Effector memory CD8-positive, alpha-beta T cell (primary cell): ENCODE measurements around the gene PRND.
"Not testable (repeated sequence)": the region's sequence is repeated elsewhere in the genome, so short reads cannot be mapped to it uniquely, and the experiment has no call there.

Experiments
- ATAC-seq: fragments of 150-1000 bp; cut with Tn5 transposase; replicated peaks from 2 replicates; pipeline ENCODE4 v1.10.0; 2021; ENCODE audit warnings: mild to moderate bottlenecking, moderate library complexity
- DNase-seq, 3 experiments: peaks; one replicate each; pipeline ENCODE4 v3.0.0; 2021
- H3K27ac Mint-ChIP-seq, 2 donors: one replicate each; pipeline ENCODE4 v1.8.0; 2022; ENCODE audit warnings: mild to moderate bottlenecking in 2 of 2, mixed read lengths in 2 of 2, moderate library complexity in 2 of 2
- H3K27me3 Mint-ChIP-seq, 2 donors: one replicate each; pipeline ENCODE4 v1.8.0; 2022; ENCODE audit warnings: mixed read lengths in 2 of 2
- H3K36me3 Mint-ChIP-seq: one replicate; pipeline ENCODE4 v1.8.0; 2022; ENCODE audit warnings: mild to moderate bottlenecking, moderate library complexity, mixed read lengths; ENCODE audit not compliant: insufficient read depth
- H3K4me1 Mint-ChIP-seq, 2 donors: one replicate each; pipeline ENCODE4 v1.8.0; 2022; ENCODE audit warnings: low read depth in 2 of 2, mixed read lengths in 2 of 2
- H3K4me3 Mint-ChIP-seq, 2 donors: one replicate each; pipeline ENCODE4 v1.8.0; 2022; ENCODE audit warnings: mild to moderate bottlenecking in 2 of 2, mixed read lengths in 2 of 2, moderate library complexity in 2 of 2
- H3K9me3 Mint-ChIP-seq, 2 donors: one replicate each; pipeline ENCODE4 v1.8.0; 2022; ENCODE audit warnings: mixed read lengths in 2 of 2

Gene PRND

GRCh38 chr20:4764805-4765204 is 43.1 kb downstream of the PRND start:
- Mint-ChIP-seq H3K27me3 (no peaks in the 10 kb centered on the region), H3K27ac (peak overlapping the region in 1 of 2 donors; percentile 71), H3K4me1 (peaks cover 8 to 10% of the 10 kb centered on the region in 2 donors), H3K9me3 (no peaks in the 10 kb centered on the region), H3K4me3 (no peak overlapping the region), H3K36me3 (no peaks in the 10 kb centered on the region)
- no peak for DNase-seq
- no peak for ATAC-seq

GRCh38 chr20:4765681-4766080 is 44.0 kb downstream of the PRND start:
- peaks cover 4% of the 10 kb centered on the region in 2 donors for H3K27me3 Mint-ChIP-seq
- no peak overlapping the region for H3K4me3 Mint-ChIP-seq
- ATAC-seq (no peak), DNase-seq (no peak)
- H3K4me1 Mint-ChIP-seq: peaks cover 8 to 10% of the 10 kb centered on the region in 2 donors
- H3K27ac Mint-ChIP-seq: no peak overlapping the region
- no peaks in the 10 kb centered on the region for H3K36me3 Mint-ChIP-seq
- H3K9me3 Mint-ChIP-seq: peaks cover 0 to 4% of the 10 kb centered on the region in 2 donors

GRCh38 chr20:4766631-4767030 is 44.9 kb downstream of the PRND start:
- Mint-ChIP-seq H3K4me1 (peaks cover under 1 to 3% of the 10 kb centered on the region in 2 donors), H3K36me3 (no peaks in the 10 kb centered on the region), H3K27me3 (peaks cover 6 to 12% of the 10 kb centered on the region in 2 donors), H3K4me3 (no peak overlapping the region), H3K27ac (no peak overlapping the region), H3K9me3 (peaks cover 2 to 13% of the 10 kb centered on the region in 2 donors)
- DNase-seq: no peak
- peak; percentile 41 for ATAC-seq

- no peak overlapping the region for H3K27ac Mint-ChIP-seq
- peaks cover 6 to 12% of the 10 kb centered on the region in 2 donors for H3K27me3 Mint-ChIP-seq
- H3K4me1 Mint-ChIP-seq: peaks cover 0 to 3% of the 10 kb centered on the region in 2 donors
- peaks cover 2 to 15% of the 10 kb centered on the region in 2 donors for H3K9me3 Mint-ChIP-seq
- ATAC-seq (no peak), DNase-seq (no peak)
- H3K4me3 Mint-ChIP-seq: no peak overlapping the region
- H3K36me3 Mint-ChIP-seq: no peaks in the 10 kb centered on the region
Measured at GRCh38 chr20:4767084-4767483, 45.4 kb downstream of the PRND start.

- no peak for DNase-seq
- H3K27me3 Mint-ChIP-seq: peaks cover 12% of the 10 kb centered on the region in 2 donors
- peaks cover 0 to 3% of the 10 kb centered on the region in 2 donors for H3K4me1 Mint-ChIP-seq
Measured at GRCh38 chr20:4769328-4769727, 47.6 kb downstream of the PRND start.

GRCh38 chr20:4770026-4770425 is 48.3 kb downstream of the PRND start:
- Mint-ChIP-seq H3K4me3 (no peak overlapping the region), H3K27me3 (peaks cover 12% of the 10 kb centered on the region in 2 donors), H3K4me1 (peaks cover 0 to 3% of the 10 kb centered on the region in 2 donors), H3K36me3 (no peaks in the 10 kb centered on the region), H3K27ac (no peak overlapping the region), H3K9me3 (peaks cover 4 to 15% of the 10 kb centered on the region in 2 donors)
- no peak for DNase-seq
- ATAC-seq: no peak

More at GRCh38 chr20:4769328-4769727, 47.6 kb downstream of the PRND start:
- ATAC-seq: no peak
- Mint-ChIP-seq H3K27ac (no peak overlapping the region), H3K9me3 (peaks cover 4 to 15% of the 10 kb centered on the region in 2 donors), H3K36me3 (no peaks in the 10 kb centered on the region), H3K4me3 (no peak overlapping the region)

- H3K4me1 Mint-ChIP-seq: peaks cover 0 to 3% of the 10 kb centered on the region in 2 donors
- H3K36me3 Mint-ChIP-seq: no peaks in the 10 kb centered on the region
- peaks cover 4 to 15% of the 10 kb centered on the region in 2 donors for H3K9me3 Mint-ChIP-seq
- H3K27me3 Mint-ChIP-seq: peaks cover 12% of the 10 kb centered on the region in 2 donors
- H3K27ac Mint-ChIP-seq: no peak overlapping the region
- no peak for ATAC-seq
- H3K4me3 Mint-ChIP-seq: no peak overlapping the region
- DNase-seq: no peak
Measured at GRCh38 chr20:4771004-4771403, 49.3 kb downstream of the PRND start.

- no peak for ATAC-seq
- Mint-ChIP-seq H3K27me3 (peaks cover 12% of the 10 kb centered on the region in 2 donors), H3K4me1 (no peaks in the 10 kb centered on the region), H3K4me3 (no peak overlapping the region), H3K27ac (no peak overlapping the region), H3K36me3 (no peaks in the 10 kb centered on the region), H3K9me3 (peaks cover 4 to 15% of the 10 kb centered on the region in 2 donors)
- DNase-seq: no peak
Measured at GRCh38 chr20:4772132-4772531, 50.4 kb downstream of the PRND start.

- ATAC-seq, H3K4me1 Mint-ChIP-seq, DNase-seq, H3K36me3 Mint-ChIP-seq, H3K4me3 Mint-ChIP-seq, H3K27ac Mint-ChIP-seq: not testable (repeated sequence)
- Mint-ChIP-seq H3K9me3 (peaks cover 4 to 15% of the 10 kb centered on the region in 2 donors), H3K27me3 (peaks cover 12% of the 10 kb centered on the region in 2 donors)
Measured at GRCh38 chr20:4773014-4773413, 51.3 kb downstream of the PRND start.

- ATAC-seq (no peak), DNase-seq (no peak)
- H3K9me3 Mint-ChIP-seq: peaks cover 4 to 15% of the 10 kb centered on the region in 2 donors
- peaks cover 12% of the 10 kb centered on the region in 2 donors for H3K27me3 Mint-ChIP-seq
- no peaks in the 10 kb centered on the region for H3K36me3 Mint-ChIP-seq
- H3K27ac Mint-ChIP-seq: no peak overlapping the region
- no peak overlapping the region for H3K4me3 Mint-ChIP-seq
- no peaks in the 10 kb centered on the region for H3K4me1 Mint-ChIP-seq
Measured at GRCh38 chr20:4773736-4774135, 52.0 kb downstream of the PRND start.

GRCh38 chr20:4774207-4774606 is 52.5 kb downstream of the PRND start:
- Mint-ChIP-seq H3K27ac (no peak overlapping the region), H3K9me3 (peaks cover 4 to 15% of the 10 kb centered on the region in 2 donors), H3K27me3 (peaks cover 12% of the 10 kb centered on the region in 2 donors), H3K4me1 (no peaks in the 10 kb centered on the region), H3K36me3 (no peaks in the 10 kb centered on the region), H3K4me3 (no peak overlapping the region)
- ATAC-seq (no peak), DNase-seq (no peak)

- no peak for DNase-seq
- Mint-ChIP-seq H3K9me3 (peaks cover 4 to 14% of the 10 kb centered on the region in 2 donors), H3K36me3 (no peaks in the 10 kb centered on the region), H3K27ac (no peak overlapping the region), H3K4me1 (peaks cover 0 to 5% of the 10 kb centered on the region in 2 donors), H3K27me3 (peaks cover 10% of the 10 kb centered on the region in 2 donors), H3K4me3 (no peak overlapping the region)
- ATAC-seq: no peak
Measured at GRCh38 chr20:4775322-4776078, 53.8 kb downstream of the PRND start.

GRCh38 chr20:4776079-4776630 is 54.4 kb downstream of the PRND start:
- ATAC-seq: no peak
- DNase-seq: no peak
- Mint-ChIP-seq H3K4me1 (peaks cover 0 to 5% of the 10 kb centered on the region in 2 donors), H3K36me3 (no peaks in the 10 kb centered on the region), H3K4me3 (no peak overlapping the region), H3K9me3 (peaks cover 3 to 7% of the 10 kb centered on the region in 2 donors), H3K27ac (no peak overlapping the region), H3K27me3 (peaks cover 4 to 6% of the 10 kb centered on the region in 2 donors)
